Neural progenitor cell (in vitro differentiated cells): Measurements from ENCODE around the gene SPEM1. TPM values are rescaled to one million over a fixed set of nuclear protein-coding genes. Genes with fewer than 3 reads are reported as not detected.
A peak's percentile ranks its signal among the peaks of the same experiment; 100 is the strongest.

ENCODE experiments used
- DNase-seq: peaks from one replicate; pipeline ENCODE4 v3.0.0-alpha.2; 2016; ENCODE audit warnings: low spot score
- H2AFZ ChIP-seq: fragments of 200-600 bp; sonication (generic); replicated peaks from 2 replicates; pipeline ENCODE4 v1.6.1; 2016; ENCODE audit warnings: antibody characterized with exemption
- H3F3A ChIP-seq: fragments of 200-600 bp; sonication (generic); 2 replicates; pipeline ENCODE4 v1.6.1; 2016; ENCODE audit warnings: antibody characterized with exemption, low read depth
- H3K27ac ChIP-seq: fragments of 200-600 bp; sonication (generic); 2 replicates; pipeline ENCODE4 v1.5.1; 2016; ENCODE audit warnings: mild to moderate bottlenecking
- H3K27me3 ChIP-seq: fragments of 200-600 bp; sonication (generic); 2 replicates; pipeline ENCODE4 v1.6.1; 2016; ENCODE audit warnings: mild to moderate bottlenecking, moderate library complexity
- H3K36me3 ChIP-seq: fragments of 200-600 bp; sonication (generic); 2 replicates; pipeline ENCODE4 v1.5.1; 2016
- H3K4me1 ChIP-seq: fragments of 200-600 bp; sonication (generic); 2 replicates; pipeline ENCODE4 v1.6.1; 2016; ENCODE audit warnings: mixed run types
- H3K4me2 ChIP-seq: fragments of 200-600 bp; sonication (generic); 2 replicates; pipeline ENCODE4 v1.6.1; 2016
- H3K4me3 ChIP-seq: fragments of 200-600 bp; sonication (generic); 2 replicates; pipeline ENCODE4 v1.5.1; 2016
- H3K79me2 ChIP-seq: fragments of 200-600 bp; sonication (generic); 2 replicates; pipeline ENCODE4 v1.6.1; 2016; ENCODE audit warnings: low read depth
- H3K9ac ChIP-seq: fragments of 200-600 bp; sonication (generic); 2 replicates; pipeline ENCODE4 v1.6.1; 2016
- H3K9me3 ChIP-seq: fragments of 200-600 bp; sonication (generic); 2 replicates; pipeline ENCODE4 v1.5.1; 2016; ENCODE audit warnings: low read depth
- H4K20me1 ChIP-seq: fragments of 200-600 bp; sonication (generic); 2 replicates; pipeline ENCODE4 v1.6.1; 2016; ENCODE audit warnings: low read depth
- H3K27ac Mint-ChIP-seq: 3 replicates; pipeline ENCODE4 v1.8.0; 2021; ENCODE audit warnings: mixed read lengths
- H3K27me3 Mint-ChIP-seq: 2 replicates; pipeline ENCODE4 v1.8.0; 2022; ENCODE audit warnings: low read depth, mild to moderate bottlenecking, inconsistent platforms, moderate library complexity, mixed read lengths; ENCODE audit not compliant: insufficient read depth
- H3K36me3 Mint-ChIP-seq: 3 replicates; pipeline ENCODE4 v1.8.0; 2021; ENCODE audit warnings: mixed read lengths
- H3K4me1 Mint-ChIP-seq: 3 replicates; pipeline ENCODE4 v1.8.0; 2021; ENCODE audit warnings: mixed read lengths
- H3K4me3 Mint-ChIP-seq: 3 replicates; pipeline ENCODE4 v1.8.0; 2021; ENCODE audit warnings: mild to moderate bottlenecking, moderate library complexity, mixed read lengths
- H3K9me3 Mint-ChIP-seq: 3 replicates; pipeline ENCODE4 v1.8.0; 2020; ENCODE audit warnings: mixed read lengths
- EZH2 ChIP-seq: fragments of 200-600 bp; sonication (generic); IDR thresholded peaks from 2 replicates; pipeline ENCODE4 v1.6.1; 2017; ENCODE audit warnings: antibody characterized with exemption, mild to moderate bottlenecking, moderate library complexity
- EZH2phosphoT487 ChIP-seq: fragments of 200-600 bp; sonication (generic); IDR thresholded peaks from 2 replicates; pipeline ENCODE4 v1.6.1; 2017; ENCODE audit warnings: antibody characterized with exemption
- total RNA-seq: library from RNA; depleted of rRNA; stranded (reverse); fragments of >200 nt; gene quantifications from 2 replicates; pipeline ENCODE4 v1.2.3, GENCODE V29; 2015; ENCODE audit warnings: low replicate concordance
- TF ChIP-seq, protein P1 (sequence below): fragments of 200-600 bp; sonication (generic); IDR thresholded peaks from 2 replicates; pipeline ENCODE4 v1.5.1; 2017; ENCODE audit warnings: antibody characterized with exemption, mild to moderate bottlenecking

The SPEM1 gene
- total RNA-seq, 1 donor from 2014 or later = not detected

DNA sequence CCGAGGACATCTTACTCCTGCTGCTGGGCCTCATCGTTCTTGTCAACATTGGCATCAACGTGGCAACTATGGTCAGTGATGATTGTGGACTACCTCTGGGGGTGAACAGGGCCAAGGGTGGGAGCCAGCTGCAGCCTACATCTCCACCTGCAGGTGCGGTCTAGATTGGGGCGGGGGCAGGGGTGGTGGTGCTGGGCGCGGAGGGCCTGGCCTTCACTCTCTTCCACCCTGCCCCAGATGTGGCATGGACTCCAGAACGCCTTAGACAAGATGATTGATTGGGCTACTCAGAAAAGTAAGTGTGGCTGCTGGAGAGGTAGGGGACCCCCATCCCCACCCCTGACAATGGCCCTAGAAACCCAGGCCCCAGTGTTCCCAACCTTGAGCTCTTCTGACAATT, 5.6 kb downstream of the SPEM1 start:
- peak overlapping the region; percentile 8 for H3K27ac Mint-ChIP-seq
- H3K9ac ChIP-seq = no peak overlapping the region
- no peaks in the 10 kb centered on the region for H3K9me3 Mint-ChIP-seq
- no peaks in the 10 kb centered on the region for H3K36me3 ChIP-seq
- no peaks in the 10 kb centered on the region for H3K9me3 ChIP-seq
- H4K20me1 ChIP-seq = no peaks in the 10 kb centered on the region
- peaks cover 9% of the 10 kb centered on the region for H3K4me1 Mint-ChIP-seq
- H3K27me3 Mint-ChIP-seq = peaks cover 17% of the 10 kb centered on the region
- H3K4me2 ChIP-seq = no peak overlapping the region
- no peak overlapping the region for H3K27ac ChIP-seq
- H3K79me2 ChIP-seq = no peaks in the 10 kb centered on the region
- no peak overlapping the region for H2AFZ ChIP-seq
- H3K4me3 ChIP-seq = no peak overlapping the region
- no peaks in the 10 kb centered on the region for H3K36me3 Mint-ChIP-seq
- DNase-seq = no peak
- H3K4me3 Mint-ChIP-seq = no peak overlapping the region
- H3K27me3 ChIP-seq = no peaks in the 10 kb centered on the region
- TF ChIP-seq EZH2phosphoT487 = no peak
- TF ChIP-seq EZH2 = no peak
- TF ChIP-seq, protein P1, sequence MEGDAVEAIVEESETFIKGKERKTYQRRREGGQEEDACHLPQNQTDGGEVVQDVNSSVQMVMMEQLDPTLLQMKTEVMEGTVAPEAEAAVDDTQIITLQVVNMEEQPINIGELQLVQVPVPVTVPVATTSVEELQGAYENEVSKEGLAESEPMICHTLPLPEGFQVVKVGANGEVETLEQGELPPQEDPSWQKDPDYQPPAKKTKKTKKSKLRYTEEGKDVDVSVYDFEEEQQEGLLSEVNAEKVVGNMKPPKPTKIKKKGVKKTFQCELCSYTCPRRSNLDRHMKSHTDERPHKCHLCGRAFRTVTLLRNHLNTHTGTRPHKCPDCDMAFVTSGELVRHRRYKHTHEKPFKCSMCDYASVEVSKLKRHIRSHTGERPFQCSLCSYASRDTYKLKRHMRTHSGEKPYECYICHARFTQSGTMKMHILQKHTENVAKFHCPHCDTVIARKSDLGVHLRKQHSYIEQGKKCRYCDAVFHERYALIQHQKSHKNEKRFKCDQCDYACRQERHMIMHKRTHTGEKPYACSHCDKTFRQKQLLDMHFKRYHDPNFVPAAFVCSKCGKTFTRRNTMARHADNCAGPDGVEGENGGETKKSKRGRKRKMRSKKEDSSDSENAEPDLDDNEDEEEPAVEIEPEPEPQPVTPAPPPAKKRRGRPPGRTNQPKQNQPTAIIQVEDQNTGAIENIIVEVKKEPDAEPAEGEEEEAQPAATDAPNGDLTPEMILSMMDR = no peak
- no peaks in the 10 kb centered on the region for H3K4me1 ChIP-seq
- H3F3A ChIP-seq = no peaks in the 10 kb centered on the region

DNA sequence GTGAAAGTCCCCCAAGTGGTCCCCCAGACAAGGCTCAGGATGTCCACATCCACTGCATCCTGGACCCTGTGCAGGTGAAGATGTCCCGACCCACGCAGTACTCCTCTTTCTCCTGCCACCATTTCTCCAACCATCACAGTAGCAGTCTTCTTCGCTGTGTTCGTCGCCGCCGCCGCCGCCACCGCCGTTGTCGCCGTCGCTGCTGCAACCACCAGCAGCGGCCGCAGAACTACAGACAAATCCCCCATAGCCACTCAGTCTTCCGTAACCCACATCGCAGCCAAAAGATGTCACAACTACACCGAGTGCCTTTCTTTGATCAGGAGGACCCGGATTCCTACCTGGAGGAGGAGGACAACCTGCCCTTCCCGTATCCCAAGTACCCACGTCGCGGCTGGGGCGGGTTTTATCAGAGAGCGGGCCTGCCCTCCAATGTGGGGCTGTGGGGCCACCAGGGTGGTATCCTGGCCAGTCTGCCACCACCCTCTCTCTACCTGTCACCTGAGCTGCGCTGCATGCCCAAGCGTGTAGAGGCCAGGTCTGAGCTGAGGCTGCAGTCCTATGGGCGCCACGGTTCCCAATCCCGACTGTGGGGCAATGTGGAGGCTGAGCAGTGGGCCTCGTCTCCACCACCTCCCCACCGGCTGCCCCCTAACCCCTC, 6.2 kb downstream of the SPEM1 start:
- H3K4me2 ChIP-seq = no peak overlapping the region
- H3K79me2 ChIP-seq = no peaks in the 10 kb centered on the region
- no peaks in the 10 kb centered on the region for H3F3A ChIP-seq
- Mint-ChIP-seq H3K4me3 (peak overlapping the region; percentile 12), H3K36me3 (no peaks in the 10 kb centered on the region), H3K4me1 (peaks cover 5% of the 10 kb centered on the region), H3K27ac (peak overlapping the region; percentile 8), H3K27me3 (peaks cover 17% of the 10 kb centered on the region), H3K9me3 (no peaks in the 10 kb centered on the region)
- no peak for TF ChIP-seq EZH2
- no peak for TF ChIP-seq EZH2phosphoT487
- TF ChIP-seq, protein P1 = no peak
- no peaks in the 10 kb centered on the region for H3K27me3 ChIP-seq
- no peak overlapping the region for H3K9ac ChIP-seq
- H3K9me3 ChIP-seq = no peaks in the 10 kb centered on the region
- no peaks in the 10 kb centered on the region for H4K20me1 ChIP-seq
- DNase-seq = no peak
- no peak overlapping the region for H3K4me3 ChIP-seq
- H3K4me1 ChIP-seq = no peaks in the 10 kb centered on the region
- no peak overlapping the region for H2AFZ ChIP-seq
- H3K36me3 ChIP-seq = no peaks in the 10 kb centered on the region
- no peak overlapping the region for H3K27ac ChIP-seq

DNA sequence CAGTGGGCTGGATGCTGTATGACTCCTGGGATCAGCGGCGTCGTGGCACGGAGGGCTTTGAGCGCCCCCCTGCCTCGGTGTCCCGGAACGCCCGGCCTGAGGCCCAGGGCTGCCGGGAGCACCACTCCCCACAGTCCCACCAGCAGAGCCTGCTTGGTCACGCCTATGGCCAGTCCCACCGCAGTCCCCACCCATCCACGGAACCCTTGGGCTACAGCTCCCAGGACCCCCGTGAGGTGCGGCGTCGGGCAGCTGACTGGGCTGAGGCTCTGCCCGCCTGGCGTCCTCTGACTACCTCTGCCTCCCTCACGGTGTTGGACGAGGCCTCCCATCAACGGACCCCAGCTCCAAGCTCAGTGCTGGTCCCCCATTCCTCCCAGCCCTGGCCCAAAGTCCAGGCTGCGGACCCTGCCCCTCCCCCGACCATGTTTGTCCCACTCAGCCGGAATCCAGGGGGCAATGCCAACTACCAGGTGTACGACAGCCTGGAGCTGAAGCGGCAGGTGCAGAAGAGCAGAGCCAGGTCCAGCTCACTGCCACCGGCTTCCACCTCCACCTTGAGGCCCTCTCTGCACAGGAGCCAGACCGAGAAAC, 6.9 kb downstream of the SPEM1 start:
- Histone ChIP-seq H3K4me3 (no peak overlapping the region), H3K4me1 (no peaks in the 10 kb centered on the region), H3K27me3 (no peaks in the 10 kb centered on the region), H3F3A (no peaks in the 10 kb centered on the region), H3K36me3 (no peaks in the 10 kb centered on the region), H3K9ac (no peak overlapping the region), H2AFZ (no peak overlapping the region), H3K9me3 (no peaks in the 10 kb centered on the region), H3K79me2 (no peaks in the 10 kb centered on the region), H4K20me1 (no peaks in the 10 kb centered on the region), H3K27ac (no peak overlapping the region), H3K4me2 (no peak overlapping the region)
- H3K9me3 Mint-ChIP-seq = no peaks in the 10 kb centered on the region
- no peaks in the 10 kb centered on the region for H3K36me3 Mint-ChIP-seq
- DNase-seq = no peak
- no peak overlapping the region for H3K27ac Mint-ChIP-seq
- H3K4me3 Mint-ChIP-seq = no peak overlapping the region
- TF ChIP-seq, protein P1 = no peak
- TF ChIP-seq EZH2phosphoT487 = no peak
- TF ChIP-seq EZH2 = no peak
- H3K4me1 Mint-ChIP-seq = peaks cover 3% of the 10 kb centered on the region
- peaks cover 17% of the 10 kb centered on the region for H3K27me3 Mint-ChIP-seq
